Left colon (tissue), 2 donors: ENCODE data around the gene TRIO. TPM values are rescaled to one million over a fixed set of nuclear protein-coding genes. Genes with fewer than 3 reads are reported as not detected.
"Not testable (repeated sequence)": the region's sequence is repeated elsewhere in the genome, so short reads cannot be mapped to it uniquely, and the experiment has no call there.

Source experiments
- ATAC-seq: fragments of 200-7000 bp; cut with Tn5 transposase; one replicate; pipeline ENCODE4 v1.9.1; 2020; ENCODE audit warnings: mild to moderate bottlenecking, moderate library complexity
- DNase-seq, 2 donors: peaks; one replicate each; pipeline ENCODE4 v3.0.0-alpha.2; 2020
- intact Hi-C, 2 donors: fragments of 100-400 bp; cut with DNase I in 1 of 2; cut with micrococcal nuclease in 1 of 2; formaldehyde crosslinking; loops; one replicate each; pipeline versions ENCODE4 v1.11.2 to v1.14.0; 2022; cut with DNase I, micrococcal nuclease
- long read RNA-seq: library from polyadenylated mRNA; unstranded; transcript quantifications from one replicate; pipeline ENCODE4 v2.0.0, GENCODE V29; 2021
- total RNA-seq, 2 donors: library from RNA; stranded (reverse); fragmentation: NEBNext Ultra II Directional; extraction: Animal tissue kit (Norgen Biotek cat#: 25700); gene quantifications; one replicate each; pipeline ENCODE4 v1.2.1, GENCODE V29; 2021
- donor health status: DM: no; HTN: no; CAD: no.
- donor health status: DM: yes; HTN: yes; CAD: no.

The TRIO gene
- total RNA-seq: 100 to 1,000 TPM; 140 to 181 TPM
- long read RNA-seq, partial matches to known transcripts: 11 of 19 reads
- long read RNA-seq, other reads (novel, unspliced or antisense): 7 of 19 reads

DNA sequence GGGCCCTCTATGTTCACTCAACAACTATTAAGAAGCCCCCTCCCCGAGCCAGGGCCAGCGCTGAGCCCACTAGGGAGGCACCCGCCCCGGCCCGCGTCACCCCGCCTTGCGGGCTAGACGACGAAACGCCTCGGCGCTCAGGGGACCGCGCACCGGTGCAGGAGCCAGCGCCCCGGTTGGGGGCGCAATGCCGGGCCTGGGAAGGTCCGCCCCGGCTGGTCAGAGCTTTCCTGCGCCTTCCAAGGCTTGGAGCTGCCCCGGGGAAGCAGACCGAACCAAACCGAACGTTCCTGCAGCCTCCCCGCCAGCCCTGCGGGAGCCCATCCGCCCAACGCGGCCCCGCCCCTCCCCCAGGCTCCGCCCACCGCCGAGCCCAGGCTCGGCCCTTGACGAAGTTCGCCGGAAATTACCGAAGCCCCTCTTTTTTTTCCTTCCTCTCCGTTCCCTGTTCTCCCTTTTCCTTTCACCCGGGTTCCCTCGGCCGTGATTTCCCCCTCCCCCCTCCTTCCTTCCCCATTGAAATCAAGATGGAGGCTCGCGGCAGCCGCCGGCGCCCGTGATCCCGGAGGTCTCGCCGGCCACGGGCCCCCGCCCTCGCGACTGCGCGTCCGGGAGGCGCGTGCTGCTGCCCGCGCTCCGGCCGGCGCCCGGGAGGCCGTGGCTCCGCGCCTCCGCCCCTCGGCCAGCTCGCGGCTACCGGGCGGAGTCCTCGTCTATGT, at the start of gene TRIO:
TRIO (plus strand) TSS at position 516 of the 719 bp plus-strand sequence. CDS start 384 bp downstream, outside the sequence.
- DNase-seq (peak; percentile 92 to 95), ATAC-seq (peak; percentile 70)
- intact Hi-C loops: loop anchor here in 1 of 2 donors (10.0 kb wide), 1 partner anchor 122 kb away; no protein-coding TSS in a partner anchor

DNA sequence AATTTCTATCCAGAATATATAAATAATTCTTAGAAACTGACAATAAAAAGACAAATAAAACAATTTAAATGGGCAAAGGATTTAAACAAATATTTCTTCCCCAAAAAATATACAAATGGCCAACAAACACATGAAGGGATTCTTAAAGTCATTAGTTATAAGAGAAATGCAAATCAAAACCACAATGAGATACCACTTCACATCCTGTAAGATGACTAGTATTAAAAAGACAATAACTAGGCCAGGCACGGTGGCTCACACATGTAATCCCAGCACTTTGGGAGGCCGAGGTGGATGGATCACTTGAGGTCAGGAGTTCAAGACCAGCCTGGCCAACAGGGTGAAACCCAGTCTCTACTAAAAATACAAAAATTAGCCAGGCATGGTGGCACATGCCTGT, 45.8 kb upstream of the TRIO start:
- intact Hi-C loops, DNase-seq, ATAC-seq: not testable (repeated sequence)

DNA sequence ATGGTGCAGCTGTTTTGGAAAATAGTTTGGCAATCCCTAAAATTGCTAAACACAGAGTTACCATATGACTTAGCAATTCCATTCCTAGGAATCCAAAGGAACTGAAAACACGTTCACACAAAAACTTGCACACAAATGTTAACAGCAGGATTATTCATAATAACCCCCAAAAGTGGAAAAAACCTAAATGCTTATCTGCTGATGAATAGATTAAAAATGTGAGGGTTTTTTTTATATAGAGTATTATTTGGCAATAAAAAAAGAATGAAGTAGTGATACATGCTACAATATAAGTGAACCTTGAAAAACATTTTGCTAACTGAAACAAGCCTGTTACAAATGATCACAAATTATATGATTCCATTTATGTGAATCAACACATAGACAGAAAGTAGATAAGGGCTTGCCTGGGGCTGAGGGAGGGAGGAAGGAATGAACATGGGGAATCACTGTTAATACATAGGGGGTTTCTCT, 45.1 kb upstream of the TRIO start:
- DNase-seq (no peak), ATAC-seq (no peak)
- intact Hi-C loops: no loop called here

DNA sequence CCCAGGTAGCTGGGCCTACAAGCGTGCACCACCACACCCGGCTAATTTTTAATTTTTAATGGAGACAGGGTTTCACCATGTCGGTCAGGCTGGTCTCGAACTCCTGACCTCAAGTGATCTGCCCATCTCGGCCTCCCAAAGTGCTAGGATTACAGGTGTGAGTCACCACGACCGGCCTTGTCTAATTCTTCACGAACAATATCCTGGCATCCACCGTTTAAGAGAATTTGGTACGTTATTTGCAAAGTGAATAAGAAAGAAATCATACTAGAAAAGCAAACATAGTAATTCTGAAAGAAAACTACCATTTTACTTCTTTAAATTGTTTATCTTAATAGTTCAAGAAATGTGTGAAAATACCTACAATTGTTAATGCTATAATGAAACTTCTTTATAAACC, 42.9 kb upstream of the TRIO start:
- intact Hi-C loops: no loop called here
- ATAC-seq (no peak), DNase-seq (no peak)

DNA sequence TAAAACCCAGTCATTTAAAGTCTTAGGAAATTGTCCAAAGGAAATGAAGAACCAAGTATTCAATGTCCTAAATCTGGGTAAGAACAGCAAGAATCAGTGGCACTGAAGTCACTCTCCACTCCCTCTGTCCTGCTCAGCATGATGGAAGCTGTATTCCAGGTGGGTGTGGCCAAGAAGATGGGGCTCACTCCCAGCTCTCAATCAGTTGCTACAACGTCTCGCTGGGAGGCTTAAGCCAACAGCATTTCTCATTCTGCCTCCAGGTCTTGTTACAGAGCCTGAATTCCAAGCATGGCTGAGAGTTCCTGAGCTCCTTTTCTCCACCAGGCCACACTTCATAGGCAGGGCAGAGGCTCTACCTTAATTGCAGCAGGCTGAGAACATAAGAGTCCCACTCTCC, 41.2 kb upstream of the TRIO start:
- ATAC-seq: no peak
- DNase-seq: no peak
- intact Hi-C loops: no loop called here

DNA sequence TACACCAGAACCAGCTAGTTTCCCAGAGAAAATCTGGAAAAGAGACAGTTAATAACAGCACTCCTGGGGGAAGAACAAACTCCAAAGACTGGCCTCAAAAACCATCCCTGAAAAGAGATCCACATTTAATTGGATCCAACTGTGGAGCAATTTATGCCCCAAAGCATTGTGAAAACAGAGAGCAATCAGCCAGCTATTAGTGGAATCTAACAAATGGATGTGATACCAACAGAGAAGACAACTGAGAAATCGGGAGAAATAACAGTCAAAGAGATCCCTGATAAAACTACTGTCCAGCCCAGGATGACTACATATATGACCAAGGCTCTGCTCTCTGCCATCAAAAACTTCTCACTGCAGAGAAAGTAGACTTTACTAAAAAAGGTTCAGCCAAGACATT, 40.5 kb upstream of the TRIO start:
- ATAC-seq (no peak), DNase-seq (no peak)
- intact Hi-C loops: no loop called here

DNA sequence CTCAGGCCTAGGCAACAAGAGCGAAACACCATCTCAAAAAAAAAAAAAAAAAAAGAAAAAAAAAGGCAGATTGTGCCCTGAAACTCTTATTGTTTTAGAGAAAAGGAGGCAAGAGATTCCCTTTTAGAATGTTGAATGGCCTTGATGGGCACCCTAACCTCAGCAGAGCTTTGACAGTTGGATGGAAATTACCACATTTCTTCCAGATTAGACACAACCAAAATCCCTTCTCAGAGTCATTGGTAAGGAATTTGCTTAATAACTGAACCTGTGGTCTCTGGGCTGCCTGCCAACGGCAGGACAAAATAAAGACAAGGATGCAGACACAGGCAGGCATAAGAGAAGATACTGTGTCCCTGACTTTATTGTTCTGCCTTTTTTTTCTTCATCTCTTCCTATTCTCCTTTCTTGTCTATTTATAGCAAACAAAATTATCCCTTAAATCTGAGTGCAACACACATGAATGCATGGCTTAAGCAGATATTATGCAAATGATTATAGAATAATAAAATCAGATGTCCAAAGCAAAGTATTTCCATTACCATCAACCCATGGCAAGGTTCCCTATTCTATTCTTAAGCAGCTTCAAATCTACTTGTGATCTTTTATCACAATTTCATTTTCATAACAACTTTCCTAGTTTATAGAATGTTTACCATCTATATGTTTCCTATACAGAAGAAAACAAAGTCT, 37.3 kb upstream of the TRIO start:
- DNase-seq: no peak
- ATAC-seq: no peak
- intact Hi-C loops: loop anchor here in 1 of 2 donors (5.0 kb wide), 1 partner anchor 166 kb away; no protein-coding TSS in a partner anchor

DNA sequence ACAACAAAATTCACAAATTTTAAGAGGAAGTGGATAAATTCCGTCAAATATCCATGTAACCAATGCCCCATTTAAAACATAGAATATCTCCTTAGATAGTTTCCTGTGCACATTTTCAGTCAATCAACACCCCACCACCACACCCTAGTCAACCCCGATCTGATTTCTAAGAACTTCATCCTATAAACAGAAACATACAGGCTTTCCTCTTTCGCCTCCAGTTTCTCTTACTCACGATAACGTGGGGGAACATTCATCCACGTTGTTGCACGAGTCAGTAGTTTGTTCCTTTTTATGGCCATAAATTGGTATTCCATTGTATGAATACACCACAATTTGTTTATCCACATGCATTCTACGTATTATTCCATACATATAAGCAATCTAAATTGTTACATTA, 35.6 kb upstream of the TRIO start:
- intact Hi-C loops: loop anchor here in 1 of 2 donors (5.0 kb wide), 1 partner anchor 165 kb away; no protein-coding TSS in a partner anchor
- ATAC-seq (no peak), DNase-seq (no peak)

DNA sequence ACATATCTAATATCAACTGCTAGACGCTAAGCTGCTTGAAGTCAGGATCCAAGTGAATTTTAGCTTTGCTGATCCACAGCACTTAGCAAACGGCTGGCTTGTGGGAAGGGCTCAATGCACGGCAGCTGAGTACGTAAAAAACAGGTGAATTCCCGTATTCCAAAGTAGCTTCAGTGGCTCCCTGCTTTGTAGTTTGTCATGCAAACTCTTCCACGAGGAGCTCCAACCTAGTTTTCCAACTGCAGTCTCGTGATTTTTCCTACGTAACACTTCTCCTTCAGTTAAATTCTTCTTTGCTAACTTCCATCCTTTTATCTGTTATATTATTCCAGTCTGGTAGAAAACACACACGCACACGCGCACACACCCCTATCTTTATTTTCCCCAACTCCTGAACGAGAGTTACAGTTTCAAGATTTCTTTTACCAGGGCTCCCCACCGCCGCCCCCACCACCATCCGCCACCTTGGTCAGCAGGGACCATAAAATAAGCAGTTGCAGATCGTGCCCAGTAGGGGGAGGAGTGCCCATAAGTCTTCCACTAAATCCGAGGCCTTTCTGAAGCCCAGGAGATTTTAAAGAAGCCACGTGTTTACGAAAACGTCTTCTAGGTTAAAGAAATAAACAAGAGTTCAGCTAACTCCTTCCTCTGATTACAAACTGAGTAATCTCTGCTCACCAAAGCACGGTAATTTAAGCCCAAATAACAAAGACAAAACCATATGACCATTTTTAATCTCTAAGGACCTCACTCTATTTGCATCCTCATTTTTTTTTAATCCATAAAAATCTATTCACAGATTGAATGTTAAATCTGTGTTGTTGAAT, 34.8 kb upstream of the TRIO start:
- peak; percentile 81 for ATAC-seq
- intact Hi-C loops: loop anchor here in 1 of 2 donors (5.0 kb wide), 1 partner anchor 164 kb away; no protein-coding TSS in a partner anchor
- DNase-seq: peak; percentile 50 to 70

DNA sequence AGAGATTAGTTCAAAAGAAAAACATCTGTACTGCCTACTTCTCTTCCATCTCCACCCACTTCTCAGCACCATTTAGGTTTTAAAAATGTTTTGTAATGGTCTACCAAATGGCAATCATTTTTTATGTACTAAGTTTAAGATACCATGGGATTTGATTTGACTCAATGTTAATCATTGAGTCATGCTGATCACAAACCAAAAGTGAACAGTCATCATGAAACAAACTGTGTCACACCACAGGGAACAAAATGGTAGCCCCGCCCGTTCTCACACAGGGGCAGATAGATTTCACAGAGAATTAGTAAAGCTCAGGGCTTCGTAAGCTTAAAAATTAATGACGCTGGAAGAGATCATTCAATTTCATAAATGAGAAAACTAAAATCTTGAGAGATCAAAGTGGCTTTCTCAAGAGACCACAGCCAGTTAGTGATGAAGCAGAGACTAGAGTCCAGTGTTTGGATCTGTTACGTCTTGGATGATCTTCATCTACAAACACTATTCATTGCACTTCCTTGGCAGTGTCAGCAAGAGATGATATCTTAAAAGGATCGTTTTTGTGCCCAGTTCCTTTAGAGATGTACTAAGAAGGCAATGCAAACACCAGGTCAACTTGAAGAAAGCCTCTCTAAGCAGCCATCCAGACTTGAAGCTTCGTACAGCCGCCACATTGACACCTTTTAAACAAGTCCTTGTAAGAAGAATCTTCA, 33.9 kb upstream of the TRIO start:
- intact Hi-C loops: loop anchor here in 1 of 2 donors (5.0 kb wide), 1 partner anchor 163 kb away; no protein-coding TSS in a partner anchor
- DNase-seq (no peak), ATAC-seq (no peak)

DNA sequence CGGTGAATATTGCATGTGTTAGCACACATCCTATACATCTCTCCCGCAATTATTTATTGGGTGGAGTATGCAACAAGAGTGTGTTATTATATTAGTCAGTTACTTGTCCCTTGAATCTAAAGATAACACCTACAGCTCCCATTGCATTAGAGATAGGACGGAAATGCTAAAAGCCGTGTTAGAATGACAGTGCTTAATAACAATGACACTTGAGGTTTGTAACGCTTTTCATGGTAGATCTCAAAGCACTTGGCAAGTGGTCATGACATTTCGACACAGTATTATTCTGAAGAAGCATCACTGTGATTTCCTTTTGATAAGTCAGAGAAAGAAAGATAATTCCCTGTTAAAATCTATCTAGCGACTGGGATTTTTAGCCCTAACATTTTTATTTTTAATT, 33.4 kb upstream of the TRIO start:
- intact Hi-C loops: loop anchor here in 1 of 2 donors (5.0 kb wide), 1 partner anchor 163 kb away; no protein-coding TSS in a partner anchor
- DNase-seq (no peak), ATAC-seq (no peak)

DNA sequence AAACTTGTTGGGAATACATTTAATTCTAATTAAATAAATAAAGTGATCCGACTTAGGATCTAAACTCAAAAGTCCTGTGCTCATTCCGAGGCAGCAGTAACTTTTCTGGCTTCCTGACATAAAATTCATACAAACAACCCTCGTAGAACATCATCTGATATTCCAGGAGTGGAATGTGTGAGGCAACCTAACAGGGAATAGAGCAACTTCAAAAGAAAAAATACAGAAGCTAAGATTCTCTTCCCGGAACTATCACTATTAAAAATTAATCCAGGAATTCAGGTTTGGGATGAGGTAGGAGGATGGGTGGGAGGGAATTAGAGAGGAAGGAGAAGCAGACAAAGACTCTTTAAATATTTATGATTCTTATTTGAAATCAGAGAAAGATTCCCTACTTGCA, 32.9 kb upstream of the TRIO start:
- DNase-seq: no peak
- no peak for ATAC-seq
- intact Hi-C loops: no loop called here

DNA sequence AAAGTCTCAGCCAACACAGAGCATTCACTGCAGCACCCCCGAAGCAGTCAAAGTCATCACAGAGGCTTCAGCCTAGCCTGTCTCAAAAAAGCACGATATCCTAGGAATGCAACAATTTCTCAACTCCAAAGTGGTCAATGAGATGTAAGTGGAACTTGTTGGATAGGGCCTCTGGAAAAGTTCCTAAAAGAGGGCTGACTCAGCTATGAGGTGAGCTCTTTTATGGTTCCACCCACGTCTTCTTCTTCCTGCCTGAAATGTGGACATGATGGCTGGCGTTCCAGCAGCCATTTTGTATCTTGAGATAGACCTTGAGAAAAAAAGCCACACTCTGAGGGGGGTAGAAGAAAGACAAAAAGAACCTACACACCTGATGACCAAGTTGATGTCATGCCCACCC, 32.5 kb upstream of the TRIO start:
- DNase-seq: no peak
- intact Hi-C loops: no loop called here

DNA sequence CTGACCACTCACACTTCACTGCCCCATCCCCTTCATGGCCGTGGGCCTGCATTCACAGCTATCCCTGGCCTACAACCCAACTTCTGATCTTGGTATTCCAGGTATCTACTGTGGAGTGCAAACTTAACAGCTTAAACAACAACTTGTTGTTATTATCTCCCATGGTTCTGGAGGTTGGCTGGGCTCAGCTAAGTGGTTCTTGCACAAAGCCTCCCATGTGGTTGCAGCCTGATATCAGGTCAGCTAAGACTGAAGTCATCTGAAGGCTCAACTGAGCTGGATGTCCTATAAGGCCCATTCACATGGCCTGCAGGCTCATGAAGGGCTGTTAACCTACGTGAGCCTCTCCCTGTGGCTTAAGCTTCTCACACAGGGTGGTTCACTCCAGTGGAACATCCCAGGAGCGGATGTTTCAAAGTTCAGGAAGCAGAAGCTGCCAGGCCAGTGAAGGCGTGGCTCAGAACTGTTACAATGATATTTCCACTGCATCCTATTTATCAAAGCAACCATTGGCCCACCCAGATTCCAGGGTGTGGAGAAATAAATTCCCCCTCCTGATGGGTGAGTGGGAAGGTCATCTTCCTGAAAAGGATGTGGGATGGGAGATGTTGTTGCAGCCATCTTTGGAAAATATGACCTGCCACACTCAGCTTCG, 30.0 kb upstream of the TRIO start:
- intact Hi-C loops: no loop called here
- peak; percentile 54 to 62 for DNase-seq
- ATAC-seq: peak; percentile 99

More for the DNA sequence above, 32.5 kb upstream of the TRIO start:
- no peak for ATAC-seq

DNA sequence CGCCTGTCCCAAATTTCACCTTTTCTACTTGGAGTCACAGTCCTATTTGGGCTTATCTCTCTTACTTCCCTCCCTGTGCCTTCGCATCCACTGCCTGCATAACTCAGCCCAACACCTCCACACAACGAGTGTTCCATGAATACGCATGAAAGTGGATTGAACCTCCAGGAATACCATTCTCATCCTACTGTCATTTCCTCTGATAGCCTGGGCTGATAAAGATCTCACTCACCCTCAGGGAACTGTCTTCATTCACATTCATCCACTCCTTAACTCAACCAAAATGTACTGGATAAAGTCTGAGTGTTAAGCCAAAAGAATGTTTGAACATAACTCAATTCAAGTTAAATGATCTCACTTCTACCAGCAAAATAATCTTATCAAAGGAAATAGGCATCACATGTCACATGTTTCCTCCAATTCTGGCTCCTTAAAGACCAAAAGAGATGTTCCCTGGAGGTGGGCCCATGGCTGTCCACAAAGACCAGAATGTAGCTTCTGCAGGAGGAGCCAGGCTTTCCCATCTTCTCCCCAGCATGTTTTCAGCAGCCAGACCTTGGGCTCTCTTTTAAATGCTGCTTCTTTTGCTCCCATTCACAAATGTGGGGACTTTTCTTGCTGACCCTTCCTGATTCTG, 28.4 kb upstream of the TRIO start:
- ATAC-seq: no peak
- intact Hi-C loops: no loop called here

DNA sequence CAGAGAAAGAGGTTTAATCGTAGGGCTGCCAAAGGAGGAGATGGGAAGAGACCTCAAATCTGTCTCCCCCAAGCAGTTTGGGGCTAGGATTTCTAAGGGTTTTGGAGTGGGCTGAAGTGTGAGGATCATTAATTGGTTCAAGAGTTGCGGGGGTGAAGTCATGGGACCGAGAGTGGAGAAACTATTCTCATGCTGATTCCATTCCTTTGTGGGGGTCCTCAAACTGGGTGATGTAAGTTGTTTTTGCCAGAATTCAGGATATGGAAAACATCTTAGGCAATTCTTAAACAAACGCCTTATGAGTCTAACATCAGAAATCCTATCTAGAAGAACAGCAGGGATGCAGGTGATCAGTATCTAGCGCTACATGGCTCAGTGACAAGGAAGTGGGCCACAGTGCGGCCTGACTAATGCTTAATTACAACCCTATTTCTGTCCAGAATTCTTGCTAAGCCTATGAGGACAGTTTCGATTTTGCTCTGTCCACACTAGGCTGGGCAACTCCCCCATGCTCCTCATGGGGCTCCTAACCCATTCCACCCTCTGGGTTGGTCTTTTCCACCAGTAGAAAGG, 27.7 kb upstream of the TRIO start:
- intact Hi-C loops: no loop called here
- DNase-seq: no peak
- ATAC-seq: no peak

More for the DNA sequence above, 28.4 kb upstream of the TRIO start:
- no peak for DNase-seq
